HG02885 (cell line): ENCODE results near the gene NTRK3.

ENCODE experiments used
- ATAC-seq: cut with Tn5 transposase; IDR thresholded peaks from one replicate; pipeline ENCODE4 v1.9.1; 2021; ENCODE audit warnings: mild to moderate bottlenecking; ENCODE audit not compliant: unreplicated experiment, poor library complexity

NTRK3 gene

GRCh38 chr15:88013111-88013510 lies 243.4 kb downstream of the NTRK3 start:
- ATAC-seq: no peak

- no peak for ATAC-seq
Measured at GRCh38 chr15:88012688-88013087, 243.9 kb downstream of the NTRK3 start.

GRCh38 chr15:88012233-88012632 lies 244.3 kb downstream of the NTRK3 start:
- ATAC-seq: no peak

GRCh38 chr15:88011533-88011932 lies 245.0 kb downstream of the NTRK3 start:
- ATAC-seq: no peak

- no peak for ATAC-seq
Measured at GRCh38 chr15:88006146-88006545, 250.4 kb downstream of the NTRK3 start.

- ATAC-seq: no peak
Measured at GRCh38 chr15:88004399-88004798, 252.1 kb downstream of the NTRK3 start.

- ATAC-seq: no peak
Measured at GRCh38 chr15:88003541-88004327, 252.8 kb downstream of the NTRK3 start.

- ATAC-seq: no peak
Measured at GRCh38 chr15:88002706-88003105, 253.8 kb downstream of the NTRK3 start.

GRCh38 chr15:87998630-87999029 lies 257.9 kb downstream of the NTRK3 start:
- no peak for ATAC-seq

GRCh38 chr15:87986776-87987175 lies 269.8 kb downstream of the NTRK3 start:
- no peak for ATAC-seq

GRCh38 chr15:87985451-87985850 lies 271.1 kb downstream of the NTRK3 start:
- ATAC-seq: no peak

GRCh38 chr15:87981969-87982368 lies 274.6 kb downstream of the NTRK3 start:
- ATAC-seq: no peak

GRCh38 chr15:87977907-87978306 lies 278.6 kb downstream of the NTRK3 start:
- ATAC-seq: no peak

GRCh38 chr15:87976552-87976951 lies 280.0 kb downstream of the NTRK3 start:
- no peak for ATAC-seq

GRCh38 chr15:87973501-87974215 lies 282.9 kb downstream of the NTRK3 start:
- ATAC-seq: no peak

GRCh38 chr15:87971076-87971475 lies 285.5 kb downstream of the NTRK3 start:
- no peak for ATAC-seq

GRCh38 chr15:87967951-87968350 lies 288.6 kb downstream of the NTRK3 start:
- ATAC-seq: no peak

GRCh38 chr15:87965304-87965703 lies 291.2 kb downstream of the NTRK3 start:
- ATAC-seq: no peak

GRCh38 chr15:87962428-87962827 lies 294.1 kb downstream of the NTRK3 start:
- no peak for ATAC-seq

GRCh38 chr15:87961851-87962420 lies 294.6 kb downstream of the NTRK3 start:
- no peak for ATAC-seq

- no peak for ATAC-seq
Measured at GRCh38 chr15:87959662-87960061, 296.9 kb downstream of the NTRK3 start.
